Measurements from ENCODE around the gene REPIN1. TPM values are rescaled to one million over a fixed set of nuclear protein-coding genes. Genes with fewer than 3 reads are reported as not detected.

Gene REPIN1
- total RNA-seq, 2 donors from 2014 or later, result 189 to 304 TPM

DNA sequence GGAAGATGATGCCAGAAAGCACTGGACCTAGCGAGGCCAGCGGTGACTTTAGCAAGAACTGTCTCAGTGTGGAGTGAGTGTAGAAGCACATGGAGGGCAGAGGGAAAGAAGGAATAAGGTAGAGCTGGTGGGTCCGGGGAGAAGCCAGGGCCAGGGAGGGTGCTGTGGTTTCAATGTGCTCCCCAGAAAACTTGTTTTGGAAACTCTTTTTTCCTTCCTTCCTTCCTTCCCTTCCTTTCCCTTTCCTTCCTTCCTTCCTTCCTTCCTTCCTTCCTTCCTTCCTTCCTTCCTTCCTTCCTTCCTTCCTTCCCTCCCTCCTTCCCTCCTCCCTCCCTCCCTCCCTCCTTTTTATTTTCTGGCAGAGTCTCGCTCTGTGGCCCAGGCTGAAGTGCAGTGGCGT, 21.7 kb upstream of the REPIN1 start:
- no peak for DNase-seq
- no peaks in the 10 kb centered on the region for H3K4me1 ChIP-seq
- H3K9ac ChIP-seq (ENCODE audit: low read depth in 2 of 2, low read length in 2 of 2), result no peak overlapping the region
- H3K27ac ChIP-seq, result no peak overlapping the region
- H3K9me3 ChIP-seq, result no peaks in the 10 kb centered on the region
- H3K27me3 ChIP-seq, result no peaks in the 10 kb centered on the region
- no peak for TF ChIP-seq CTCF (IDR thresholded peaks at IDR 0.05)
- intact Hi-C loops (cut with DNase I), result no loop called here
- H3K36me3 ChIP-seq, result no peaks in the 10 kb centered on the region
- H3K4me3 ChIP-seq, result no peak overlapping the region

DNA sequence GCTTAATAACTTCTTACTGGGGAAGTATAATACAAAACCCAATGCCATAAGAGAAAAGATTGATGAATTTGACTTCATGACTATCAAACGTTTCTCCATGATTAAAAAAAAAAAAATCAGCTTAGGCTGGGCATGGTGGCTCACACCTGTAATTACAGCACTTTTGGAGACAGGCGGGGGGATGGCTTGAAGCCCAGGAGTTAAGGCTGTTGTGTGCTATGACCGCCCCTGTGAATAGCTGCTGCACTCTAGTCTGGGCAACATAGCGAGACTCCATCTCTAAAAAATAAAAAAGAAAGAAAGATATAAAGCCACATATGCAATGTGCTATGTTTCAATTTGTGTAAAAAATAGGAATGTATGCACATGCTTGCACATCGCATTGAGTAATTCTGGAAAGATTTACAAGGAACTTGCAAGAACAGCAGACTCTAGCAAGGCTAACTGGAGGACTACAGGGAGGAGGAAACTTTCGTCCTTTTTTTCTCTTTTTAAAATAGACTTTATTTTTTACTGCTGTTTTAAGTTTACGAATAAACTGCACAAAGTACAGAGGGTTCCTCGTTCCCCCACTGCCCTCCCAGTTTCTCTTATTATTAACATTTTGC, 16.9 kb upstream of the REPIN1 start:
- intact Hi-C loops (cut with DNase I), result no loop called here
- Histone ChIP-seq H3K36me3 (no peaks in the 10 kb centered on the region), H3K9ac (ENCODE audit: low read depth in 2 of 2, low read length in 2 of 2) (no peak overlapping the region), H3K4me3 (no peak overlapping the region), H3K27ac (no peak overlapping the region), H3K9me3 (no peaks in the 10 kb centered on the region), H3K4me1 (no peaks in the 10 kb centered on the region), H3K27me3 (no peaks in the 10 kb centered on the region)
- no peak for DNase-seq
- no peak for TF ChIP-seq CTCF (IDR thresholded peaks at IDR 0.05)

GRCh38 chr7:150355666-150356059, 13.0 kb upstream of the REPIN1 start:
- peak overlapping the region in 1 of 2 donors; percentile 4 for H3K9ac ChIP-seq (ENCODE audit: low read depth in 2 of 2, low read length in 2 of 2)
- H3K4me1 ChIP-seq, result no peaks in the 10 kb centered on the region
- no peak overlapping the region for H3K4me3 ChIP-seq
- H3K36me3 ChIP-seq, result no peaks in the 10 kb centered on the region
- DNase-seq, result no peak
- intact Hi-C loops (cut with DNase I), result no loop called here
- H3K9me3 ChIP-seq, result no peaks in the 10 kb centered on the region
- peak overlapping the region; percentile 8 for H3K27ac ChIP-seq
- TF ChIP-seq CTCF (IDR thresholded peaks at IDR 0.05), result no peak
- H3K27me3 ChIP-seq, result no peaks in the 10 kb centered on the region

- no peak overlapping the region for H3K27ac ChIP-seq
- no peaks in the 10 kb centered on the region for H3K9me3 ChIP-seq
- H3K36me3 ChIP-seq, result no peaks in the 10 kb centered on the region
- H3K4me3 ChIP-seq, result no peak overlapping the region
- H3K27me3 ChIP-seq, result no peaks in the 10 kb centered on the region
- TF ChIP-seq CTCF (IDR thresholded peaks at IDR 0.05), result peak; percentile 58
- DNase-seq, result no peak
- no peak overlapping the region for H3K9ac ChIP-seq (ENCODE audit: low read depth in 2 of 2, low read length in 2 of 2)
- intact Hi-C loops (cut with DNase I), result no loop called here
- no peaks in the 10 kb centered on the region for H3K4me1 ChIP-seq
Measured at GRCh38 chr7:150356265-150356897, 12.2 kb upstream of the REPIN1 start.

DNA sequence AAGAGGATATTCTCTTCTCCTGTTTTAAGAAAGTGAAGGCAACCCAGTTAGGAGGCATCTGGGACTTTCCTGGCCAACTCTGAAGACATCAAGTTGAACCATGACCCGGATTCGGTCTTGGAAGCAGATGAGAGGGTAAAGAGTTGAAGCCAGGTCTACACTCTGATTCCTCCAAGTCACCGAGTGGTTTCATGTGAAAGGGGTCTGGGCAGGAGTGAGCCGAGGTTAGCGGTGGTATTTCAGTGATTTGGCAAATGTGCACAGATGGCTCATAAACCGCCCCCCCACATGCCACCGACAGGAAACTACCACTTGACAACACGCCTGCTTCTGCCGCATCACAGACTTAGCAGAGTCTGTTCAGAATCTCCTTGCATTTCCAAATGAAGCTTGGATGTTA, 11.4 kb upstream of the REPIN1 start:
- no peak overlapping the region for H3K4me3 ChIP-seq
- DNase-seq, result no peak
- intact Hi-C loops (cut with DNase I), result no loop called here
- H3K9me3 ChIP-seq, result no peaks in the 10 kb centered on the region
- no peak for TF ChIP-seq CTCF (IDR thresholded peaks at IDR 0.05)
- H3K4me1 ChIP-seq, result no peaks in the 10 kb centered on the region
- no peak overlapping the region for H3K9ac ChIP-seq (ENCODE audit: low read depth in 2 of 2, low read length in 2 of 2)
- H3K36me3 ChIP-seq, result no peaks in the 10 kb centered on the region
- H3K27me3 ChIP-seq, result no peaks in the 10 kb centered on the region
- no peak overlapping the region for H3K27ac ChIP-seq

Measured in colonic mucosa (tissue), 4 donors.